PFSK-1 (cell line): ENCODE results near the gene GPD1L.

ENCODE experiments used
- POLR2AphosphoS5 ChIP-seq: IDR thresholded peaks from 2 replicates; pipeline ENCODE4 v1.6.1; 2012; ENCODE audit warnings: low read depth, mild to moderate bottlenecking, control low read depth, low read length, moderate library complexity
- REST ChIP-seq, 2 experiments: IDR thresholded peaks; 2 replicates each; pipeline versions ENCODE4 v1.6.1 to v1.8.0; 2011 to 2012; ENCODE audit warnings: low read depth in 2 of 2, low read length in 2 of 2, control low read depth in 1 of 2, inconsistent platforms in 1 of 2, mild to moderate bottlenecking in 1 of 2, moderate library complexity in 1 of 2; ENCODE audit not compliant: insufficient read depth in 1 of 2
- SIN3A ChIP-seq: IDR thresholded peaks from 2 replicates; pipeline ENCODE4 v1.6.1; 2012; ENCODE audit warnings: mild to moderate bottlenecking, low read length, moderate library complexity, borderline replicate concordance; ENCODE audit not compliant: insufficient read depth
- TAF1 ChIP-seq: IDR thresholded peaks from 2 replicates; pipeline ENCODE4 v1.6.1; 2012; ENCODE audit warnings: low read length, control low read depth, borderline replicate concordance; ENCODE audit not compliant: insufficient read depth

- TF ChIP-seq POLR2AphosphoS5 (no peak), TAF1 (no peak), SIN3A (no peak), REST (IDR thresholded peaks at IDR 0.05; ENCODE audit: insufficient read depth in 1 of 2, low read depth in 2 of 2, low read length in 2 of 2) (no peak)
Observed at GRCh38 chr3:32148351-32148750, 41.9 kb downstream of the GPD1L start.
